Central memory CD8-positive, alpha-beta T cell (primary cell): ENCODE data around the gene COPS9.

Experiments used
- ATAC-seq: fragments of 150-1000 bp; cut with Tn5 transposase; replicated peaks from 2 replicates; pipeline ENCODE4 v1.10.0; 2022; ENCODE audit warnings: mild to moderate bottlenecking, moderate FRiP score, moderate number of reproducible peaks; ENCODE audit not compliant: poor library complexity, severe bottlenecking; ENCODE audit errors: extremely low read depth
- DNase-seq, 2 donors: peaks; one replicate each; pipeline ENCODE4 v3.0.0; 2021; ENCODE audit warnings: low spot score in 2 of 2
- H3K27ac Mint-ChIP-seq: one replicate; pipeline ENCODE4 v1.8.0; 2022; ENCODE audit warnings: low read depth, mild to moderate bottlenecking, moderate library complexity, mixed read lengths
- H3K27me3 Mint-ChIP-seq: one replicate; pipeline ENCODE4 v1.8.0; 2022; ENCODE audit warnings: mixed read lengths
- H3K36me3 Mint-ChIP-seq: one replicate; pipeline ENCODE4 v1.8.0; 2022; ENCODE audit warnings: mild to moderate bottlenecking, moderate library complexity, mixed read lengths; ENCODE audit not compliant: insufficient read depth
- H3K4me1 Mint-ChIP-seq: one replicate; pipeline ENCODE4 v1.8.0; 2022; ENCODE audit warnings: mixed read lengths
- H3K4me3 Mint-ChIP-seq: one replicate; pipeline ENCODE4 v1.8.0; 2022; ENCODE audit warnings: mild to moderate bottlenecking, moderate library complexity, mixed read lengths
- H3K9me3 Mint-ChIP-seq: one replicate; pipeline ENCODE4 v1.8.0; 2022; ENCODE audit warnings: mixed read lengths

COPS9 gene

DNA sequence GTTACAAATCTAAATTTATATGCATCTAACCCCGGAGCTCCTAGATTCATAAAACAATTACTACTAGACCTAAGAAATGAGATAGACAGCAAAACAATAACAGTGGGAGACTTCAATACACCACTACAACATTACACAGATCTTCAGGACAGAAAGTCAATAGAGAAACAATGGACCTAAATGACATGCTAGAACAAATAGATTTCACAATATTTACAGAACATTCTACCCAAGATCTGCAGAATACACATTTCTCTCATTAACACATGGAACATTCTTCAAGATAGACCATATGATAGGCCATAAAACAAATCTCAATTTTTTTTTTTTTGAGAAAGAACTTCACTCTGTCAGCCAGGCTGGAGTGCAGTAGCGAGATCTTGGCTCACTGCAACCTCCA lies 37.8 kb downstream of the COPS9 start:
- no peaks in the 10 kb centered on the region for H3K9me3 Mint-ChIP-seq
- no peaks in the 10 kb centered on the region for H3K36me3 Mint-ChIP-seq
- peaks cover 89% of the 10 kb centered on the region for H3K27me3 Mint-ChIP-seq
- no peaks in the 10 kb centered on the region for H3K4me1 Mint-ChIP-seq
- no peak overlapping the region for H3K4me3 Mint-ChIP-seq
- H3K27ac Mint-ChIP-seq, result no peak overlapping the region
- ATAC-seq (no peak), DNase-seq (no peak)

DNA sequence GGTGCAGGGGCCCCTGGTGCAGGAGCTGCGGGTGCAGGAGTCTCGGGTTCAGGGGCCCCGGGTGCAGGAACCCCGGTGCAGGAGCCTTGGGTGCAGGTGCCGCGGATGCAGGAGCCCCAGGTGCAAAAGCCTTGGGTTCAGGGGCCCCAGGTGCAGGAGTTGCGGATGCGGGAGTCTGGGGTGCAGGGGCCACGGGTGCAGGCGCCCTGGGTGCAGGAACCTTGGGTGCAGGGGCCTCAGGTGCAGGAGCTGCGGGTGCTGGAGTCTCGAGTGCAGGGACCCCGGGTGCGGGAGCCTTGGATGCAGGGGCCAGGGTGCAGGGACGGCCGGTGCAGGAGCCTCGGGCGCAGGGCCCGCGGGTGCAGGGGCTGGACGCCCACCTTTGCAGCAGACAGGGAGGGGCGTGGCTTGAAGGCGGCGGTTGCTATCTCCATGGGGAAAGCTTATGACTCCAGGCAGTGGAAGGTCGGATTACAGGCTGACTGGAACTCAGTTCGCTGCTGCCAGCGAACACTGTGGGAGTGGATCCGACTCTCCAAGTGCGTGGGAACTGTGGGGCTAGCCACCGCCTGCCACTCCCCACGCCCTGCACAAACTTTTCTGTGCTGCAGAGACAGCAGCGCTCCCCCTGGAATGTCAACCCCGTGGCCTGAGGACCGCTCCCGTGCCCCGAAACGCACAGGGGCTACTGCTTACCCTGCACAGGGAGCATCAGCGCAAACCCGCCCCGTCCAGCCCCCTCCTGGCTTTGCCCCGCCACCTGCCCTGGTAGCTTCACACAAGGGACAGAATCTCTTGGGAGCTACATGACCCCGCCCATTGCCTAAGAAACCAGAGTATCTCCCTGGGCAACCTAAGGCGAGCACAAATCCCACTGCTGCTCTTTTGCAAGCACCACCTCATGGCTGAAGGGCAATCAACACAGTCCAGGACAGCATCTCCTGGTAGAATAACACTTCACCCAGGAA lies 40.3 kb downstream of the COPS9 start:
- H3K27me3 Mint-ChIP-seq, result peaks cover 89% of the 10 kb centered on the region
- no peaks in the 10 kb centered on the region for H3K36me3 Mint-ChIP-seq
- DNase-seq, result no peak
- H3K27ac Mint-ChIP-seq, result no peak overlapping the region
- no peak overlapping the region for H3K4me3 Mint-ChIP-seq
- no peak for ATAC-seq
- H3K4me1 Mint-ChIP-seq, result no peaks in the 10 kb centered on the region
- H3K9me3 Mint-ChIP-seq, result no peaks in the 10 kb centered on the region

DNA sequence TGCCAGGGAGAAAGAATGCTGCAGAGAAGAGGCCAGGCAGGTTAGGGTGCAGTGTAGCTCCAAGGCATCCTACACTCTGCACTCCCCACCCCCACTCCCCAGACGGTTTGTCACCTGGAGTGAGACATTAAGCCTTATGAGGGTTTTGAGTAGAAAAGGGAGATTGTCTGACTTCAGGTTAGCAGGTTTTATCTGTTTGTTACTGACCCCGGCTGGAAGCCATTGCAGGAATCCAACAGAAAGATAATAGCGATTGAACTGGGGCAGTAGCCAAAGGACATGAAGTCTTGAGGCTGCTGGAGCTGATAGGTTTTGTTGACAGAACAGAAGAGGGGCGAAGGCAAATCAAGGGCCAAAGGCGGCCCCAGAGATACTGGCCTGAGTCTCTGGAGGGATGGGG lies 46.8 kb downstream of the COPS9 start:
- no peak for ATAC-seq
- Mint-ChIP-seq H3K4me1 (no peaks in the 10 kb centered on the region), H3K27ac (no peak overlapping the region), H3K36me3 (peaks cover 1% of the 10 kb centered on the region), H3K9me3 (peaks cover 17% of the 10 kb centered on the region), H3K27me3 (peaks cover 81% of the 10 kb centered on the region), H3K4me3 (no peak overlapping the region)
- DNase-seq, result no peak

DNA sequence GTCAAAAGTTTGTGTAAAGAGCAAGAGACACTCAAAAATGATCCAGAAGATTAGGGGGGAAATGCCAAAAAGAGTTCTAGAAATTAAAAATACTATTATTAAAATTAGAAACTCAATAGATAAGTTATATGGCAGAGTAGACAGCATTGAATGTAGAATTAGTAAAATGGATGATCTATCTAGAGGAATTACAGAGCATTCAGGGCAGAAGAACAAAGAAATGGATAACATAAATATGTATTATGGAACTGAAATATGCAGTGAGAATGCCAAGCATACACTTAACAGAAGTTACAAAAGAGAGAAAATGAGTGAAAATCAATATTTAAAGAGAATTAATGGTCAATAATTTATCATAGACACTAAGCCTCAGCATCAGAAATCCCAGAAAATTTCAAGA lies 49.5 kb downstream of the COPS9 start:
- Mint-ChIP-seq H3K9me3 (peaks cover 17% of the 10 kb centered on the region), H3K4me1 (no peaks in the 10 kb centered on the region), H3K27me3 (peaks cover 79% of the 10 kb centered on the region), H3K4me3 (no peak overlapping the region), H3K36me3 (peaks cover 1% of the 10 kb centered on the region), H3K27ac (no peak overlapping the region)
- ATAC-seq (no peak), DNase-seq (no peak)
